ENCODE data around the gene USP54.

Gene USP54

GRCh38 chr10:73471226-73471625 is 119.9 kb downstream of the USP54 start:
- no peak overlapping the region for H3K4me3 ChIP-seq (ENCODE audit: extremely low read depth, insufficient read depth, low read length, poor library complexity, severe bottlenecking)
- H3K4me1 ChIP-seq (ENCODE audit: control insufficient read depth, insufficient read depth, low read length, poor library complexity, severe bottlenecking), result no peaks in the 10 kb centered on the region
- no peak overlapping the region for H3K27ac ChIP-seq (ENCODE audit: low read depth, low read length, severe bottlenecking)
- peaks cover 77% of the 10 kb centered on the region for H3K36me3 ChIP-seq (ENCODE audit: control insufficient read depth, insufficient read depth, low read length)
- H3K9me3 ChIP-seq (ENCODE audit: control insufficient read depth, low read length), result no peaks in the 10 kb centered on the region
- WGBS, 2 experiments (ENCODE audit: insufficient coverage in 2 of 2), result no CpG with 5 or more reads among the region's 3 CpGs

DNA sequence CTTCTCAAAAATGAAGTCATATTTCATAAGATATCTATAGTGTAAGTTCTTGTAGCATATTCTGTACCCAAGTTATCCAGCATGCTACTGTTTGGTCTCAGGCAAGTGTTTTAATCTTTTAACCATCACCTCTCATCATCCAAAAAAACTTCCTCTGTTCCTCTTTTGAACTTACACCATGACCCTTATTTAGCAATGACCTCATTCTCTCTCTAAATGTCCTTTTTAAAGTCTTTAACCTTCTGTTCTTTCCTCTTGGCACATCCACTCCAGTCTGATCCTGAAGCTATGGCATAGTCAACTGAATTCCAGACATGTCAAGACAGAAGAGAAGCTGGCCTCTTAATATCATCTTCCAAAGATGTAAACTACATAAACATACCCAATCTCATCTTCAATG is 121.6 kb downstream of the USP54 start:
- H3K27ac ChIP-seq (ENCODE audit: low read depth, low read length, severe bottlenecking), result no peak overlapping the region
- peaks cover 79% of the 10 kb centered on the region for H3K36me3 ChIP-seq (ENCODE audit: control insufficient read depth, insufficient read depth, low read length)
- no peak overlapping the region for H3K4me3 ChIP-seq (ENCODE audit: extremely low read depth, insufficient read depth, low read length, poor library complexity, severe bottlenecking)
- no peaks in the 10 kb centered on the region for H3K9me3 ChIP-seq (ENCODE audit: control insufficient read depth, low read length)
- no peaks in the 10 kb centered on the region for H3K4me1 ChIP-seq (ENCODE audit: control insufficient read depth, insufficient read depth, low read length, poor library complexity, severe bottlenecking)

DNA sequence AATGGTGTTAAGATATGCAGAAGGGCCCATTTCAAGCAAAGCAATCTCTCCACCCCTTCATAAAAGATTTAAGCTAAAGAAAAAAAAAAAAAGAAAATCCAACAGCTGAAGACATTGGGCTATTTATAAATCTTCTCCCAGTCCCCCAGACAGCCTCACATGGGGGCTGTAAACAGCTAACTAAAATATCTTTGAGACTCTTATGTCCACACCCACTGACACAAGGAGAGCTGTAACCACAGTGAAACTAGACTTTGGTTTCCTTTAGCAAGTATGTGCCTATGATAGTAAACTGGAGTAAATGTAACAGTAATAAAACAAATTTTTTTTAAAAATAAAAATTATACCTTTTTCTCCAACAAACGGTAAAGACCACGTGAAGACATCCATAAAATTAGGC is 123.9 kb downstream of the USP54 start:
- H3K4me1 ChIP-seq (ENCODE audit: control insufficient read depth, insufficient read depth, low read length, poor library complexity, severe bottlenecking), result no peaks in the 10 kb centered on the region
- peaks cover 66% of the 10 kb centered on the region for H3K36me3 ChIP-seq (ENCODE audit: control insufficient read depth, insufficient read depth, low read length)
- no peak overlapping the region for H3K27ac ChIP-seq (ENCODE audit: low read depth, low read length, severe bottlenecking)
- no CpG with 5 or more reads among the region's 2 CpGs for WGBS, 2 experiments (ENCODE audit: insufficient coverage in 2 of 2)
- H3K9me3 ChIP-seq (ENCODE audit: control insufficient read depth, low read length), result no peaks in the 10 kb centered on the region
- H3K4me3 ChIP-seq (ENCODE audit: extremely low read depth, insufficient read depth, low read length, poor library complexity, severe bottlenecking), result no peak overlapping the region

GRCh38 chr10:73465978-73466726 is 125.0 kb downstream of the USP54 start:
- Histone ChIP-seq H3K9me3 (ENCODE audit: control insufficient read depth, low read length) (no peaks in the 10 kb centered on the region), H3K36me3 (ENCODE audit: control insufficient read depth, insufficient read depth, low read length) (peaks cover 65% of the 10 kb centered on the region), H3K27ac (ENCODE audit: low read depth, low read length, severe bottlenecking) (no peak overlapping the region), H3K4me1 (ENCODE audit: control insufficient read depth, insufficient read depth, low read length, poor library complexity, severe bottlenecking) (no peaks in the 10 kb centered on the region), H3K4me3 (ENCODE audit: extremely low read depth, insufficient read depth, low read length, poor library complexity, severe bottlenecking) (no peak overlapping the region)
- WGBS, 2 experiments (ENCODE audit: insufficient coverage in 2 of 2), result 100% methylated on average over 1 of the region's 2 CpGs; no CpG with 5 or more reads in 1 of the 2 experiments

- Histone ChIP-seq H3K36me3 (ENCODE audit: control insufficient read depth, insufficient read depth, low read length) (peaks cover 53% of the 10 kb centered on the region), H3K4me3 (ENCODE audit: extremely low read depth, insufficient read depth, low read length, poor library complexity, severe bottlenecking) (no peak overlapping the region), H3K27ac (ENCODE audit: low read depth, low read length, severe bottlenecking) (no peak overlapping the region), H3K4me1 (ENCODE audit: control insufficient read depth, insufficient read depth, low read length, poor library complexity, severe bottlenecking) (no peaks in the 10 kb centered on the region), H3K9me3 (ENCODE audit: control insufficient read depth, low read length) (no peaks in the 10 kb centered on the region)
- 82 to 87% methylated on average over 3 to 4 of the region's 4 CpGs for WGBS, 2 experiments (ENCODE audit: insufficient coverage in 2 of 2)
These were observed 130.2 kb downstream of the USP54 start for GRCh38 chr10:73460897-73461296.

DNA sequence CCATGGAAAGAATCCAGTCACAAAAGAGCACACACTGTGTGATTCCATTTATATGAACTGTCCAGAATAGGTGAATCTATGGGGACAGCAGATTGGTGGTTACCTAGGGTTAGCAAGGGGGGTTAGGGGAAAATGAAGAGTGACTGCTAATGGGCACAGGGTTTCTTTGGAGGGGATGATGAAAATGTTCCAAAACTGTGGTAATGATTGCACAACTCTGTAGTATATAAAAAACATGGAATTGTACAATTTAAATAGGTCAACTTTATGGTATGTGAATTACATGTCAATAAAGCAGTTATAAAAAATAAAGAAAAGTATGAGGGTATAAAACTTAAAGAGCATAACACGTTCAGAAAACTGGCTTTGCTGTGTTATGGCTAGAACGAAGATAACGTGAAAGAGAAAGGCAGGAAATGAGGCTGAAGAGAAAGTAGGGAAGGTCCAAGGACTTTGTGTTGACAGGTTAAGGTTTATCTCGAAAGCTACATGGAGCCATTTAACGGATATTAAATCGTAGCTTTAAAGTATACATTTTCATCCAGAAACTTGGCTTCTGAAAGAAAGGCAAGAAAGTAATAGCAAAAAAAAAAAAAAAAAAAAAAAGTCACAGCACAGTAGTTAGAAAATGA is 131.3 kb downstream of the USP54 start:
- WGBS, 2 experiments (ENCODE audit: insufficient coverage in 2 of 2), result 93 to 96% methylated on average over 3 to 6 of the region's 6 CpGs
- Histone ChIP-seq H3K4me1 (ENCODE audit: control insufficient read depth, insufficient read depth, low read length, poor library complexity, severe bottlenecking) (no peaks in the 10 kb centered on the region), H3K9me3 (ENCODE audit: control insufficient read depth, low read length) (no peaks in the 10 kb centered on the region), H3K4me3 (ENCODE audit: extremely low read depth, insufficient read depth, low read length, poor library complexity, severe bottlenecking) (no peak overlapping the region), H3K36me3 (ENCODE audit: control insufficient read depth, insufficient read depth, low read length) (peaks cover 47% of the 10 kb centered on the region), H3K27ac (ENCODE audit: low read depth, low read length, severe bottlenecking) (no peak overlapping the region)

DNA sequence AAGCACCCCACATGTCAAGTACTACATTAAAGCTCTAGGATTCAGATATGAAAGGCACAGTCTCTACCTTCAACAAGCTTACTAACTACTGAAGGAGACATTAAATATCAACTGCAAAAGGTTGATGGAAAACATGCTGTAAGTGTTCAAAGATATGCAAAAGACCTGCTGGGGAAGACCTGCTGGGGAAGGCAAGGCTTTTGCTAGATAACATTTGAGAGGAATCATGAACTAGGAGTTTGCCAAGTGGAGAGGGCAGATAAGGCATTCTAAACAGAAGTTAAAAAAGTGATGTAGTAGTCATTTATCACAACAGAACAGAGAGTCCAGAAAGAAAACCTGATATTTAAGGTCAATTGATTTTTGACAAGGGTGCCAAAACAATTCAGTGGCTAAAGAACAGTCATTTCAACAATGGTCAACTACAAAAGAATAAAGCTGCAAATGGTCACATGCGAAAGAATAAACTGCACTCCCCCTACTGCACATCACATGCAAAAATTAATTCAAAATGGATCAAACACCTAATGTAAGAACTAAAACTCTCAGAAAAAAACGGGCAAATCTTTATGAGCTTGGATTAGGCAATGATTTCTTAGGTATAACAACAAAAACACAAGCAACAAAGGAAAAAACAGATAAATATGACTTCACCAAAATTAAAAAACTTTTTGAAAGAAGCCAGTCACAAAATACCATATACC is 134.8 kb downstream of the USP54 start:
- Histone ChIP-seq H3K9me3 (ENCODE audit: control insufficient read depth, low read length) (no peaks in the 10 kb centered on the region), H3K4me1 (ENCODE audit: control insufficient read depth, insufficient read depth, low read length, poor library complexity, severe bottlenecking) (no peaks in the 10 kb centered on the region), H3K27ac (ENCODE audit: low read depth, low read length, severe bottlenecking) (no peak overlapping the region), H3K4me3 (ENCODE audit: extremely low read depth, insufficient read depth, low read length, poor library complexity, severe bottlenecking) (no peak overlapping the region), H3K36me3 (ENCODE audit: control insufficient read depth, insufficient read depth, low read length) (peaks cover 30% of the 10 kb centered on the region)
- WGBS, 2 experiments (ENCODE audit: insufficient coverage in 2 of 2), result 100% methylated on average over 1 of the region's 2 CpGs

DNA sequence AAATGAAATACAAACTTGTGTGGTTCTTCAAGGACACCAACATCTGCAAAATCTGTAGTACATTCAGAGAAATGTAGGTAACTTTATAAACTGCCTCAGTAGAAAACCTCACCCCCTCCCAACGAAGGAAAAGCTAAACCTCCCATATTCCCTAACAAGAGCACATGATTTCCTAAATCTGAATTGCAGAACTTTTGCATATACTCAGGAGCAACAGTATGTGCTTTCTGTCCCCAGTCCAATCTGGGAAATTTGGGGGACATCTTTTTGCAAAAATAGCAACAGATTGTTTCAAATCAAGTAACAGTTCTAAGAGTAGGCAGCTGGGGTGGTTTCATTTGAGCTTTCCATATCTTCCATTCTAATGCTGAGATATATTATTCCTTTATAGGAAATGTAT is 142.0 kb downstream of the USP54 start:
- H3K4me1 ChIP-seq (ENCODE audit: control insufficient read depth, insufficient read depth, low read length, poor library complexity, severe bottlenecking), result no peaks in the 10 kb centered on the region
- no CpG with 5 or more reads among the region's 1 CpG for WGBS, 2 experiments (ENCODE audit: insufficient coverage in 2 of 2)

GRCh38 chr10:73448384-73448783 is 142.8 kb downstream of the USP54 start:
- Histone ChIP-seq H3K4me1 (ENCODE audit: control insufficient read depth, insufficient read depth, low read length, poor library complexity, severe bottlenecking) (no peaks in the 10 kb centered on the region), H3K4me3 (ENCODE audit: extremely low read depth, insufficient read depth, low read length, poor library complexity, severe bottlenecking) (no peak overlapping the region), H3K9me3 (ENCODE audit: control insufficient read depth, low read length) (no peaks in the 10 kb centered on the region), H3K36me3 (ENCODE audit: control insufficient read depth, insufficient read depth, low read length) (peaks cover 32% of the 10 kb centered on the region), H3K27ac (ENCODE audit: low read depth, low read length, severe bottlenecking) (no peak overlapping the region)
- WGBS, 2 experiments (ENCODE audit: insufficient coverage in 2 of 2), result 100% methylated on average over 1 of the region's 1 CpG

More for the DNA sequence above, 142.0 kb downstream of the USP54 start:
- no peaks in the 10 kb centered on the region for H3K9me3 ChIP-seq (ENCODE audit: control insufficient read depth, low read length)
- peaks cover 32% of the 10 kb centered on the region for H3K36me3 ChIP-seq (ENCODE audit: control insufficient read depth, insufficient read depth, low read length)
- no peak overlapping the region for H3K27ac ChIP-seq (ENCODE audit: low read depth, low read length, severe bottlenecking)
- H3K4me3 ChIP-seq (ENCODE audit: extremely low read depth, insufficient read depth, low read length, poor library complexity, severe bottlenecking), result no peak overlapping the region

All from mesodermal cell (in vitro differentiated cells).